K562 (cell line): Measurements from ENCODE around the gene DENND2A. TPM values are rescaled to one million over a fixed set of nuclear protein-coding genes. Genes with fewer than 3 reads are reported as not detected.
"Not testable (repeated sequence)": the region's sequence is repeated elsewhere in the genome, so short reads cannot be mapped to it uniquely, and the experiment has no call there.

Experiments used
- ATAC-seq: fragments of 200-7000 bp; cut with Tn5 transposase; 3 replicates; pipeline ENCODE4 v1.9.1; 2020; ENCODE audit warnings: moderate library complexity
- BruUV-seq: library from RNA; stranded (reverse); fragments of 400-500 nt; replicated peaks from 2 replicates; lab custom pipeline; 2021; lab: Mats Ljungman, UMichigan
- CTCF ChIA-PET: fragments of 300-600 bp; formaldehyde crosslinking; extraction: SDS; loops from one replicate; lab custom pipeline; 2021; ENCODE audit warnings: low intra/inter-chr PET ratio; lab: Yijun Ruan, JAX
- POLR2A ChIA-PET: fragments of 300-600, 350-650 bp; sonication (Branson Sonifier 250); formaldehyde crosslinking; extraction: SDS; loops from one replicate; lab custom pipeline; 2021; ENCODE audit warnings: antibody characterized with exemption, inconsistent platforms; lab: Yijun Ruan, JAX
- DNase-seq, 4 experiments: peaks; one replicate each; pipeline versions ENCODE4 v3.0.0 to v3.0.0-alpha.2; 2011 to 2018; ENCODE audit warnings: low spot score in 3 of 4, mixed read lengths in 3 of 4; ENCODE audit errors: extremely low read depth in 1 of 4
- FAIRE-seq: peaks from 2 replicates; lab custom pipeline; 2011; peaks lifted over from hg19 to GRCh38; lab: Jason Lieb, UNC
- H2AFZ ChIP-seq: 2 replicates; pipeline ENCODE4 v1.6.0; 2011; ENCODE audit warnings: low read depth, low read length, control low read depth, inconsistent platforms
- H3K27ac ChIP-seq: fragments of 200-600 bp; 3 replicates; pipeline ENCODE4 v1.8.0; 2011; ENCODE audit warnings: low read depth, mild to moderate bottlenecking, control low read depth, inconsistent platforms, low read length, moderate library complexity, mixed read lengths; ENCODE audit errors: extremely low read depth
- H3K27me3 ChIP-seq, 2 experiments: fragments of 300-600 bp in 1 of 2; 2 replicates in 1 of 2; 3 replicates in 1 of 2; pipeline versions ENCODE4 v1.6.0 to v1.8.0; 2011; ENCODE audit warnings: inconsistent platforms in 2 of 2, low read length in 2 of 2, mild to moderate bottlenecking in 1 of 2, mixed read lengths in 1 of 2, moderate library complexity in 1 of 2; ENCODE audit not compliant: control insufficient read depth in 2 of 2, insufficient read depth in 2 of 2
- H3K36me3 ChIP-seq: fragments of 300-600 bp; 3 replicates; pipeline ENCODE4 v1.8.0; 2011; ENCODE audit warnings: mild to moderate bottlenecking, low read length, inconsistent platforms; ENCODE audit not compliant: control insufficient read depth, insufficient read depth
- H3K4me1 ChIP-seq, 2 experiments: fragments of 200-600 bp in 1 of 2; replicated peaks in 1 of 2; 2 replicates in 1 of 2; 3 replicates in 1 of 2; pipeline versions ENCODE4 v1.5.1 to v1.8.0; 2011; ENCODE audit warnings: inconsistent platforms in 2 of 2, low read length in 2 of 2, mild to moderate bottlenecking in 1 of 2, mixed read lengths in 1 of 2, moderate library complexity in 1 of 2; ENCODE audit not compliant: control insufficient read depth in 2 of 2, insufficient read depth in 2 of 2
- H3K4me2 ChIP-seq: 2 replicates; pipeline ENCODE4 v1.6.1; 2011; ENCODE audit warnings: low read length, control low read depth, inconsistent platforms, mixed read lengths; ENCODE audit not compliant: insufficient read depth
- H3K4me3 ChIP-seq: fragments of 200-600 bp; sonication (generic), shearing (Covaris generic); 2 replicates; pipeline ENCODE4 v1.5.1; 2016; ENCODE audit warnings: control low read depth, inconsistent platforms
- H3K79me2 ChIP-seq: fragments of 200-600 bp; 3 replicates; pipeline ENCODE4 v1.8.0; 2011; ENCODE audit warnings: low read length, inconsistent platforms; ENCODE audit not compliant: control insufficient read depth, insufficient read depth
- H3K9ac ChIP-seq, 2 experiments: 2 replicates each; pipeline versions ENCODE4 v1.6.0 to v1.6.1; 2011; ENCODE audit warnings: low read depth in 2 of 2, low read length in 2 of 2, control low read depth in 1 of 2, inconsistent platforms in 1 of 2, mild to moderate bottlenecking in 1 of 2, mixed read lengths in 1 of 2; ENCODE audit not compliant: insufficient read depth in 1 of 2
- H3K9me1 ChIP-seq: one replicate; pipeline ENCODE4 v1.6.0; 2011; ENCODE audit warnings: inconsistent platforms, mild to moderate bottlenecking, low read length, moderate library complexity; ENCODE audit not compliant: control insufficient read depth, insufficient read depth
- H3K9me3 ChIP-seq: replicated peaks from 2 replicates; pipeline ENCODE4 v1.5.1; 2011; ENCODE audit warnings: low read depth, low read length, inconsistent platforms; ENCODE audit not compliant: control insufficient read depth, insufficient read depth
- H4K20me1 ChIP-seq: replicated peaks from 2 replicates; pipeline ENCODE4 v1.6.1; 2011; ENCODE audit warnings: low read length, inconsistent platforms, mixed read lengths; ENCODE audit not compliant: control insufficient read depth, insufficient read depth
- BRCA1 ChIP-seq, 2 experiments: fragments of 450-650 bp in 1 of 2; sonication (generic) in 1 of 2; formaldehyde crosslinking in 1 of 2; IDR thresholded peaks; 2 replicates each; pipeline versions ENCODE4 v1.5.0 to v1.6.1; 2017 to 2020; ENCODE audit warnings: mild to moderate bottlenecking in 1 of 2, missing genetic modification reagents in 1 of 2
- HDAC6 ChIP-seq: IDR thresholded peaks from 2 replicates; pipeline ENCODE4 v1.6.1; 2012; ENCODE audit warnings: low read depth, mild to moderate bottlenecking, control low read depth, inconsistent platforms, low read length, moderate library complexity
- NFIC ChIP-seq: fragments of 450-650 bp; IDR thresholded peaks from 2 replicates; pipeline ENCODE4 v1.6.1; 2017; ENCODE audit warnings: mild to moderate bottlenecking, inconsistent platforms
- POU5F1 ChIP-seq: fragments of 150-350 bp; IDR thresholded peaks from 2 replicates; pipeline ENCODE4 v1.6.1; 2014; ENCODE audit warnings: borderline replicate concordance, low read length, low read depth, mild to moderate bottlenecking; ENCODE audit not compliant: partially characterized antibody
- SRSF3 ChIP-seq: fragments of 200-400 bp; formaldehyde crosslinking; IDR thresholded peaks from 2 replicates; pipeline ENCODE4 v1.6.1; 2016; ENCODE audit warnings: mild to moderate bottlenecking, low read length, moderate library complexity; ENCODE audit not compliant: insufficient read depth
- XRCC3 ChIP-seq: fragments of 450-650 bp; IDR thresholded peaks from 2 replicates; pipeline ENCODE4 v1.6.1; 2017; ENCODE audit warnings: mild to moderate bottlenecking, moderate library complexity
- WGBS: fragments of 100-300 bp; shearing (Covaris generic); methylation state at CpG from one replicate; pipeline ENCODE4 v1.1.6; 2016; ENCODE audit warnings: low coverage, mixed read lengths; ENCODE audit not compliant: insufficient coverage; ENCODE audit errors: missing lambda C conversion rate; 5-methylcytosine and 5-hydroxymethylcytosine counted together
- in situ Hi-C: fragments of 300-500 bp; cut with MboI; formaldehyde crosslinking; loops from 4 replicates; pipeline ENCODE4 v1.15.0; 2018; ENCODE audit warnings: inconsistent platforms, mixed read lengths
- intact Hi-C: fragments of 100-400 bp; cut with micrococcal nuclease; formaldehyde crosslinking; loops from 2 replicates; pipeline ENCODE4 v1.14.2; 2022
- polyA plus RNA-seq, 8 experiments: library from polyadenylated mRNA; depleted of rRNA in 4 of 8; stranded (reverse) in 5 of 8; unstranded in 3 of 8; fragments of >200 nt; fragmentation: Nextera tagmentation in 2 of 8; fragmentation: Illumina TruSeq in 1 of 8; extraction: Ambion mirVana in 2 of 8; extraction: Trizol in 1 of 8; gene quantifications; 2 replicates each; pipeline versions ENCODE4 v1.2.1 to v1.2.3, GENCODE V29; 2011 to 2014; ENCODE audit warnings: inconsistent platforms in 1 of 8, missing spikeins in 1 of 8
- total RNA-seq, 7 experiments: library from RNA; depleted of rRNA in 6 of 7; stranded (reverse); fragments of >200 nt in 6 of 7; fragmentation: Illumina TruSeq in 2 of 7; extraction: Trizol in 2 of 7; gene quantifications; 2 replicates each; pipeline versions ENCODE4 v1.2.1 to v1.2.3, GENCODE V29; 2011 to 2021; ENCODE audit warnings: low replicate concordance in 1 of 7
- TF ChIP-seq, protein P1 (sequence below): fragments of 150-350 bp; conservative IDR thresholded peaks from 2 replicates; pipeline ENCODE4 v1.6.1; 2014; ENCODE audit warnings: low read length

DENND2A gene
- total and polyA plus RNA-seq, 9 of the 15 experiments (the other 6 are each of a cell fraction or from before 2014, with no cell fraction given) = not detected

DNA sequence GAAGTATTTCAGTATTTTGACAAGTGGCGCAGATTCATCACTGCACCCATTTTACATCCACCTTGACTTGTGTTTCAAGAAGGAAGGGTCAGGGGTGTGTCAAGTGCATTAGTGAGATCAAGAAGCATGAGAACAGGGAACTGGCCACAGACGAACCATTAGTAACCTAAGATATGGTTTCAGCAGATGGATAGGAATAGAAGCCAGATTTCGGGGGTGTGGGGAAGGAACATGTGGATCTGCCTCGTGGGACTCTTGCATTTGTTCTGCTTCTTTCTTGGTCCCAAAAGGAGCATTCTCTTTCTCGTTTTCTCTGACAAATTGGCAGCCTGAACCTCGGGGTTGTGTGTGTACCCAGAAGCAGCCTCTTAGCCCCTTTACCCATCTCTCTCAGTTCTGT is 9.6 kb downstream of the DENND2A start (continued):
- TF ChIP-seq BRCA1 (IDR thresholded peaks at IDR 0.05) (no peak), BRCA1 (CRISPR knock-in tag; IDR thresholded peaks at IDR 0.05) (no peak), XRCC3 (no peak), HDAC6 (no peak)
- TF ChIP-seq, protein P1, sequence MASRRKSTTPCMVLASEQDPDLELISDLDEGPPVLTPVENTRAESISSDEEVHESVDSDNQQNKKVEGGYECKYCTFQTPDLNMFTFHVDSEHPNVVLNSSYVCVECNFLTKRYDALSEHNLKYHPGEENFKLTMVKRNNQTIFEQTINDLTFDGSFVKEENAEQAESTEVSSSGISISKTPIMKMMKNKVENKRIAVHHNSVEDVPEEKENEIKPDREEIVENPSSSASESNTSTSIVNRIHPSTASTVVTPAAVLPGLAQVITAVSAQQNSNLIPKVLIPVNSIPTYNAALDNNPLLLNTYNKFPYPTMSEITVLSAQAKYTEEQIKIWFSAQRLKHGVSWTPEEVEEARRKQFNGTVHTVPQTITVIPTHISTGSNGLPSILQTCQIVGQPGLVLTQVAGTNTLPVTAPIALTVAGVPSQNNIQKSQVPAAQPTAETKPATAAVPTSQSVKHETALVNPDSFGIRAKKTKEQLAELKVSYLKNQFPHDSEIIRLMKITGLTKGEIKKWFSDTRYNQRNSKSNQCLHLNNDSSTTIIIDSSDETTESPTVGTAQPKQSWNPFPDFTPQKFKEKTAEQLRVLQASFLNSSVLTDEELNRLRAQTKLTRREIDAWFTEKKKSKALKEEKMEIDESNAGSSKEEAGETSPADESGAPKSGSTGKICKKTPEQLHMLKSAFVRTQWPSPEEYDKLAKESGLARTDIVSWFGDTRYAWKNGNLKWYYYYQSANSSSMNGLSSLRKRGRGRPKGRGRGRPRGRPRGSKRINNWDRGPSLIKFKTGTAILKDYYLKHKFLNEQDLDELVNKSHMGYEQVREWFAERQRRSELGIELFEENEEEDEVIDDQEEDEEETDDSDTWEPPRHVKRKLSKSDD = no peak
- TF ChIP-seq, all 486 proteins: peak for 0

DNA sequence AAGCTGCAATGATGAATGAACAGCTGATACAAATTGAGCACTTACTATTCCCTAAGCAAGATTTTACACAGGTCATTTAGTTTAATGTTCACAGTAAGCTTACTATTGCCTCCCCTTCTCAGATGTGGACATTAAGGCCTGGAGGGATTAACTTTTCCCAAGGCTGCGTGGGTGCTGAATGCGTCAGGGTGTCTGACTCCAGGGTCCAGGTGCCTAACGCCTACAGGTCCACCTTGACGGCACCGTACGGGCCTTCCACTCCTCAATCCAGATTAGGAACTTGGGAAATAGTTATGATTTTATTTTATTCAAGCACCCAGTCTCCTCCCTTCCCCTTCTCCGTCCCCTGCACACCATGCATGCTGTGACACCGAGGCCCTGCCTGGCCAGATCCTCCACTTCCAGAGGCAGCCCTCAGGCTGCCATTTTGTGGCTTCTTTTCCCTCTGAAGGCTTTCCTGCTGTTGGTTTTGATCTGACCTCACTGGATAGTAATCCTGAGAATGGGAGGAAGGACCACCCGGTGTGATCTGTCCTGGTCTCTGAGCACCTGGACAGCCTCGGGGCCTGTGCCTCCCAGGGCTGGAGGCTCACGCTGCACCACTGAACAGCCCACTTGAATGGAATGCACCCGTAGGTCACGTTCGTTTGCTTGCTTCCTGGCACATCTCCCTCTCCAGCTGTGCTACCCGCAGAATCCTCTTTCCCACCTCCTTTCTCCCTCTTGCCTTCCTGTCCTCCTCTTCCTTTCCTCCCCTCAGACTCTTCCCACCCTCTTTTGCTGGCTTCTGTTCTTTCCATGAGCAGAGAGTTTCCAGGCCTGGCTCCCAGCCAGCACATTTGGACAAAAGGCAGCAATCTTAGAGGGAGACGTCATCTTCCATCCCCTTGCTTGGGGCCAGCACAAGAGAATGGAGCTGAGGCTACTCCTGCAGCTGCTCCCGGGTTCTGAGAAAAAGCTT is 14.4 kb downstream of the DENND2A start:
- no peak overlapping the region for H2AFZ ChIP-seq
- H4K20me1 ChIP-seq = 0 out of 2 replicates have a peak, but pooled peaks cover 7% of the 10 kb centered on the region
- POLR2A ChIA-PET = interaction anchor here (0.7 to 0.9 kb wide), 3 partner anchors 9 to 70 kb away, joined by 3 to 5 read pairs (median 3); no protein-coding TSS in a partner anchor
- DNase-seq (no peak), FAIRE-seq (no peak), ATAC-seq (peak; percentile 14; the same call in 2 of the 3 replicates)
- 4% methylated on average over 17 of the region's 17 CpGs for WGBS
- H3K27ac ChIP-seq = no peak overlapping the region
- peaks cover 57 to 85% of the 10 kb centered on the region in 2 experiments for H3K27me3 ChIP-seq
- H3K79me2 ChIP-seq = no peaks in the 10 kb centered on the region
- no peak overlapping the region for H3K4me3 ChIP-seq
- no peaks in the 10 kb centered on the region for H3K9me3 ChIP-seq
- H3K9me1 ChIP-seq = no peaks in the 10 kb centered on the region
- H3K4me2 ChIP-seq = no peak overlapping the region
- H3K9ac ChIP-seq = no peak overlapping the region
- intact Hi-C loops = no loop called here
- CTCF ChIA-PET = no interaction called here
- in situ Hi-C loops = no loop called here
- H3K4me1 ChIP-seq = no peaks in the 10 kb centered on the region
- no TSS peak for BruUV-seq
- no peak for TF ChIP-seq POU5F1
- 0 out of 2 replicates have a peak, but pooled peaks have one; percentile 34 for TF ChIP-seq SRSF3
- peak; percentile 87 for TF ChIP-seq NFIC
- no peaks in the 10 kb centered on the region for H3K36me3 ChIP-seq

DNA sequence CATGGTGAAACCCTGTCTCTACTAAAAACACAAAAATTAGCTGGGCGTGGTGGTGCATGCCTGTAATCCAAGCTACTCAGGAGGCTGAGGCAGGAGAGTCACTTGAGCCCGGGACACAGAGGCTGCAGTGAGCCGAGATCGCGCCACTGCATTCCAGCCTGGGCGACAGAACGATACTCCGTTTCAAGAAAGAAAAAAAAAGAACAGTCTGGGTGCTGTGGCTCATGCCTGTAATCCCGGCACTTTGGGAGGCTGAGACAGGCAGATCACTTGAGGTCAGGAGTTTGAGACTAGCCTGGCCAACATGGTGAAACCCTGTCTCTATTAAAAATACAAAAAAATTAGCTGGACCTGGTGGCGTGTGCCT is 15.4 kb downstream of the DENND2A start:
- H3K9ac ChIP-seq, POLR2A ChIA-PET, H3K4me2 ChIP-seq, intact Hi-C loops, H3K79me2 ChIP-seq, H2AFZ ChIP-seq, H3K9me3 ChIP-seq, H3K4me1 ChIP-seq, H3K27ac ChIP-seq, FAIRE-seq, ATAC-seq, DNase-seq, H3K9me1 ChIP-seq, CTCF ChIA-PET, in situ Hi-C loops, H3K4me3 ChIP-seq, H3K36me3 ChIP-seq, BruUV-seq, H4K20me1 ChIP-seq: not testable (repeated sequence)
- 38% methylated on average over 10 of the region's 10 CpGs for WGBS
- peaks cover 57 to 85% of the 10 kb centered on the region in 2 experiments for H3K27me3 ChIP-seq
